Measurements from ENCODE around the gene SAYSD1. TPM values are rescaled to one million over a fixed set of nuclear protein-coding genes. Genes with fewer than 3 reads are reported as not detected.

SAYSD1 gene
- total and polyA plus RNA-seq, 2 of the 8 experiments (the other 6 are each of a cell fraction or from before 2014, with no cell fraction given), result 6.7 to 7.9 TPM

DNA sequence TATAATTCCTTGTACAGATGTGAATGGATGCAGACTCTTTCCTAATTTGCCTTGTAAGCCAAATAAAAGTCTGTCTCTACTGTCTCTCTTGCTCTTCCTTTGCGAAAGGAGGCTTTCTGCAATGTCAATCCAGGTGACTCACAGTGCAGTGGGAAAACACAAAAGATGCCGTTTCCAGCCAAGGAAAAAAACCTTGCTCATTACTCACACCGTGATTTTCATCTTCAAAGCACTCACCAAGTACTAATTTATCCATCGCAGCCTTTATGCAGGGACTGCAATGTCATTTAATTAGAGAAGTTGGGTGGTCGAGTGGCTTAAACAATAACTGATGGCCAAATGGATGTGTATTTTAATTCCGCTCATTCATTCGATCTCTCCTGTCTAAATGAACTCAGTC lies 23.8 kb downstream of the SAYSD1 start:
- FAIRE-seq (no peak), DNase-seq (ENCODE audit: low read depth in 1 of 2, low spot score in 2 of 2) (no peak)
- Histone ChIP-seq H3K36me3 (ENCODE audit: control insufficient read depth in 2 of 4, insufficient read depth in 4 of 4, low read length in 3 of 4) (no peaks in the 10 kb centered on the region), H2AK5ac (ENCODE audit: low read depth, low read length) (no peak overlapping the region), H3K27me3 (replicated peaks in 1 of 4; ENCODE audit: control insufficient read depth in 3 of 4, extremely low read depth in 1 of 4, insufficient read depth in 3 of 4, low read length in 3 of 4) (no peaks in the 10 kb centered on the region), H2BK120ac (replicated peaks; ENCODE audit: low read depth, low read length) (no peak overlapping the region), H3K9ac (replicated peaks in 1 of 4; ENCODE audit: extremely low read depth in 1 of 4, low read depth in 3 of 4, low read length in 3 of 4) (no peak overlapping the region), H4K91ac (replicated peaks; ENCODE audit: insufficient read length, low read length) (no peak overlapping the region), H3K9me3 (ENCODE audit: insufficient read depth in 2 of 2, low read depth in 1 of 2, low read length in 1 of 2) (no peaks in the 10 kb centered on the region), H4K20me1 (replicated peaks in 1 of 2; ENCODE audit: control insufficient read depth in 1 of 2, insufficient read depth in 2 of 2, low read length in 2 of 2) (no peaks in the 10 kb centered on the region), H3K18ac (ENCODE audit: extremely low read depth, low read length) (no peak overlapping the region), H3K4ac (replicated peaks; ENCODE audit: insufficient read length, low read depth, low read length) (no peak overlapping the region), H3K14ac (ENCODE audit: insufficient read length) (no peak overlapping the region), H2AFZ (ENCODE audit: low read length) (no peak overlapping the region), H3K23ac (ENCODE audit: insufficient read length) (no peak overlapping the region), H3K23me2 (ENCODE audit: low read depth, low read length) (no peaks in the 10 kb centered on the region), H3K4me3 (ENCODE audit: extremely low read depth in 1 of 4, insufficient read depth in 2 of 4, low read depth in 3 of 4, low read length in 4 of 4) (no peak overlapping the region), H2BK5ac (ENCODE audit: low read depth, low read length) (no peak overlapping the region), H2BK20ac (ENCODE audit: low read length) (no peak overlapping the region), H2BK12ac (ENCODE audit: low read depth, low read length) (no peak overlapping the region), H4K5ac (ENCODE audit: insufficient read length, low read depth, low read length) (no peak overlapping the region), H3K27ac (ENCODE audit: low read depth, low read length) (no peak overlapping the region), H3K79me1 (ENCODE audit: low read depth, low read length) (no peaks in the 10 kb centered on the region), H3K4me2 (ENCODE audit: insufficient read depth in 1 of 2, low read depth in 2 of 2, low read length in 2 of 2) (no peak overlapping the region), H2BK15ac (ENCODE audit: low read length) (no peak overlapping the region), H3K56ac (replicated peaks; ENCODE audit: insufficient read length, low read depth, low read length) (no peak overlapping the region), H3K4me1 (replicated peaks in 1 of 4; ENCODE audit: control insufficient read depth in 3 of 4, insufficient read depth in 4 of 4, low read length in 3 of 4) (peaks cover 7 to 26% (median 10%) of the 10 kb centered on the region in 4 experiments; a peak in 6 of 7 replicates), H3K79me2 (ENCODE audit: control insufficient read depth in 1 of 2, insufficient read depth in 2 of 2, low read length in 2 of 2) (no peaks in the 10 kb centered on the region), H4K8ac (ENCODE audit: extremely low read depth, insufficient read depth, low read length) (no peak overlapping the region)
- CTCF ChIA-PET (ENCODE audit: partially characterized antibody), result interaction anchor here (0.7 to 12.5 kb wide), 18 partner anchors 10 to 257 kb away, joined by 3 to 153 read pairs (median 9); no protein-coding TSS in a partner anchor
- POLR2A ChIA-PET (ENCODE audit: partially characterized antibody), result no interaction called here
- WGBS, 2 experiments (ENCODE audit: extremely low coverage in 1 of 2, insufficient coverage in 1 of 2, insufficient read length in 1 of 2, insufficient replicate concordance in 2 of 2, low coverage in 1 of 2, low lambda C conversion rate in 2 of 2, missing lambda C conversion rate in 1 of 2), result 87% methylated on average over 7 of the region's 7 CpGs; no CpG with 5 or more reads in 1 of the 2 experiments
- TF ChIP-seq SUZ12 (IDR thresholded peaks at IDR 0.05; ENCODE audit: low read length) (no peak), GABPA (IDR thresholded peaks at IDR 0.05; ENCODE audit: borderline replicate concordance, insufficient read depth, low read length) (no peak), CREB1 (IDR thresholded peaks at IDR 0.05) (no peak), RXRA (IDR thresholded peaks at IDR 0.05; ENCODE audit: insufficient read depth, low read depth, low read length) (no peak), SP2 (IDR thresholded peaks at IDR 0.05; ENCODE audit: low read length) (no peak), RFX5 (IDR thresholded peaks at IDR 0.05; ENCODE audit: borderline replicate concordance, low read depth, low read length) (no peak), KDM4A (IDR thresholded peaks at IDR 0.05; ENCODE audit: low read depth, low read length, severe bottlenecking) (no peak), JUN (IDR thresholded peaks at IDR 0.05; ENCODE audit: low read depth, low read length) (no peak), EZH2 (IDR thresholded peaks at IDR 0.05; ENCODE audit: low read depth, low read length, severe bottlenecking) (no peak), NANOG (IDR thresholded peaks at IDR 0.05; ENCODE audit: insufficient read depth, low read depth, low read length, poor library complexity, severe bottlenecking) (no peak), BRCA1 (IDR thresholded peaks at IDR 0.05; ENCODE audit: low read depth, low read length) (no peak)
- TF ChIP-seq, protein P1, sequence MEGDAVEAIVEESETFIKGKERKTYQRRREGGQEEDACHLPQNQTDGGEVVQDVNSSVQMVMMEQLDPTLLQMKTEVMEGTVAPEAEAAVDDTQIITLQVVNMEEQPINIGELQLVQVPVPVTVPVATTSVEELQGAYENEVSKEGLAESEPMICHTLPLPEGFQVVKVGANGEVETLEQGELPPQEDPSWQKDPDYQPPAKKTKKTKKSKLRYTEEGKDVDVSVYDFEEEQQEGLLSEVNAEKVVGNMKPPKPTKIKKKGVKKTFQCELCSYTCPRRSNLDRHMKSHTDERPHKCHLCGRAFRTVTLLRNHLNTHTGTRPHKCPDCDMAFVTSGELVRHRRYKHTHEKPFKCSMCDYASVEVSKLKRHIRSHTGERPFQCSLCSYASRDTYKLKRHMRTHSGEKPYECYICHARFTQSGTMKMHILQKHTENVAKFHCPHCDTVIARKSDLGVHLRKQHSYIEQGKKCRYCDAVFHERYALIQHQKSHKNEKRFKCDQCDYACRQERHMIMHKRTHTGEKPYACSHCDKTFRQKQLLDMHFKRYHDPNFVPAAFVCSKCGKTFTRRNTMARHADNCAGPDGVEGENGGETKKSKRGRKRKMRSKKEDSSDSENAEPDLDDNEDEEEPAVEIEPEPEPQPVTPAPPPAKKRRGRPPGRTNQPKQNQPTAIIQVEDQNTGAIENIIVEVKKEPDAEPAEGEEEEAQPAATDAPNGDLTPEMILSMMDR (IDR thresholded peaks at IDR 0.05; ENCODE audit: control extremely low read depth in 1 of 3, insufficient read depth in 1 of 3, low read depth in 1 of 3, low read length in 3 of 3), result no peak

All from H1 (cell line).